Vagina (tissue), 2 donors: Measurements from ENCODE around the gene NLGN1. TPM values are rescaled to one million over a fixed set of nuclear protein-coding genes. Genes with fewer than 3 reads are reported as not detected.

ENCODE experiments used
- DNase-seq, 2 donors: peaks; one replicate each; pipeline ENCODE4 v3.0.0-alpha.2; 2017; ENCODE audit errors: extremely low spot score in 2 of 2
- H3K27ac ChIP-seq: fragments of 200-600 bp; sonication (generic); one replicate; pipeline ENCODE4 v1.5.1; 2019
- H3K27me3 ChIP-seq: fragments of 200-600 bp; sonication (generic); one replicate; pipeline ENCODE4 v1.5.1; 2019
- H3K36me3 ChIP-seq, 2 donors: fragments of 200-600 bp; sonication (generic); one replicate each; pipeline ENCODE4 v1.5.1; 2017 to 2019
- H3K4me1 ChIP-seq: fragments of 200-600 bp; sonication (generic); one replicate; pipeline ENCODE4 v1.5.1; 2019
- H3K4me3 ChIP-seq, 2 donors: fragments of 200-600 bp; sonication (generic); 1 replicate in 1 of 2; 2 replicates in 1 of 2; pipeline ENCODE4 v1.5.1; 2016 to 2019
- H3K9me3 ChIP-seq: fragments of 200-600 bp; sonication (generic); one replicate; pipeline ENCODE4 v1.5.1; 2019
- CTCF ChIP-seq, 3 experiments: fragments of 450-650 bp in 2 of 3; fragments of 200-600 bp in 1 of 3; sonication (generic) in 1 of 3; IDR thresholded peaks; one replicate each; pipeline ENCODE4 v1.5.1; 2017 to 2019; ENCODE audit warnings: antibody characterized with exemption in 3 of 3, mild to moderate bottlenecking in 2 of 3, moderate library complexity in 2 of 3
- POLR2A ChIP-seq, 2 donors: fragments of 450-650 bp; IDR thresholded peaks; one replicate each; pipeline ENCODE4 v1.6.1; 2017; ENCODE audit warnings: antibody characterized with exemption in 2 of 2, mild to moderate bottlenecking in 2 of 2, moderate library complexity in 2 of 2
- POLR2AphosphoS5 ChIP-seq, 2 donors: sonication (generic); formaldehyde crosslinking; IDR thresholded peaks; one replicate each; pipeline ENCODE4 v1.9.0; 2017; ENCODE audit warnings: antibody characterized with exemption in 2 of 2, mild to moderate bottlenecking in 2 of 2, low read depth in 1 of 2; ENCODE audit not compliant: insufficient read depth in 1 of 2
- intact Hi-C: fragments of 100-400 bp; cut with DNase I; formaldehyde crosslinking; loops from one replicate; pipeline ENCODE4 v1.15.1; 2023
- total RNA-seq: library from RNA; depleted of rRNA; stranded (reverse); fragments of >200 nt; gene quantifications from one replicate; pipeline ENCODE4 v1.2.3, GENCODE V29; 2016

The NLGN1 gene
- total RNA-seq, 1 donor from 2014 or later: 4.7 TPM

- no peaks in the 10 kb centered on the region for H3K36me3 ChIP-seq
- H3K9me3 ChIP-seq: no peaks in the 10 kb centered on the region
- no peak overlapping the region for H3K27ac ChIP-seq
- DNase-seq: no peak
- H3K4me1 ChIP-seq: no peaks in the 10 kb centered on the region
- intact Hi-C loops: no loop called here
- H3K4me3 ChIP-seq: no peak overlapping the region
- TF ChIP-seq POLR2AphosphoS5 (IDR thresholded peaks at IDR 0.05; ENCODE audit: insufficient read depth in 1 of 2, low read depth in 1 of 2): no peak
- TF ChIP-seq POLR2A (IDR thresholded peaks at IDR 0.05): no peak
- no peak for TF ChIP-seq CTCF (IDR thresholded peaks at IDR 0.05)
- no peaks in the 10 kb centered on the region for H3K27me3 ChIP-seq
Observed at GRCh38 chr3:174099724-174100123, 702.2 kb downstream of the NLGN1 start.

- H3K9me3 ChIP-seq: no peaks in the 10 kb centered on the region
- intact Hi-C loops: no loop called here
- no peak for DNase-seq
- H3K4me1 ChIP-seq: no peaks in the 10 kb centered on the region
- TF ChIP-seq POLR2A (IDR thresholded peaks at IDR 0.05) (no peak), POLR2AphosphoS5 (IDR thresholded peaks at IDR 0.05; ENCODE audit: insufficient read depth in 1 of 2, low read depth in 1 of 2) (no peak), CTCF (IDR thresholded peaks at IDR 0.05) (no peak)
- no peak overlapping the region for H3K4me3 ChIP-seq
- no peaks in the 10 kb centered on the region for H3K36me3 ChIP-seq
- no peak overlapping the region for H3K27ac ChIP-seq
- no peaks in the 10 kb centered on the region for H3K27me3 ChIP-seq
Observed at GRCh38 chr3:174100744-174101143, 703.2 kb downstream of the NLGN1 start.

GRCh38 chr3:174101244-174101643 lies 703.7 kb downstream of the NLGN1 start:
- H3K9me3 ChIP-seq: no peaks in the 10 kb centered on the region
- no peak overlapping the region for H3K4me3 ChIP-seq
- no peak overlapping the region for H3K27ac ChIP-seq
- intact Hi-C loops: no loop called here
- H3K36me3 ChIP-seq: no peaks in the 10 kb centered on the region
- no peak for DNase-seq
- H3K27me3 ChIP-seq: no peaks in the 10 kb centered on the region
- TF ChIP-seq POLR2AphosphoS5 (IDR thresholded peaks at IDR 0.05; ENCODE audit: insufficient read depth in 1 of 2, low read depth in 1 of 2): no peak
- no peak for TF ChIP-seq CTCF (IDR thresholded peaks at IDR 0.05)
- no peak for TF ChIP-seq POLR2A (IDR thresholded peaks at IDR 0.05)
- H3K4me1 ChIP-seq: no peaks in the 10 kb centered on the region

GRCh38 chr3:174102274-174102673 lies 704.7 kb downstream of the NLGN1 start:
- Histone ChIP-seq H3K27ac (no peak overlapping the region), H3K4me3 (no peak overlapping the region), H3K27me3 (no peaks in the 10 kb centered on the region), H3K9me3 (no peaks in the 10 kb centered on the region), H3K4me1 (no peaks in the 10 kb centered on the region), H3K36me3 (no peaks in the 10 kb centered on the region)
- TF ChIP-seq CTCF (IDR thresholded peaks at IDR 0.05): no peak
- no peak for TF ChIP-seq POLR2A (IDR thresholded peaks at IDR 0.05)
- TF ChIP-seq POLR2AphosphoS5 (IDR thresholded peaks at IDR 0.05; ENCODE audit: insufficient read depth in 1 of 2, low read depth in 1 of 2): no peak
- DNase-seq: no peak
- intact Hi-C loops: no loop called here

- intact Hi-C loops: no loop called here
- Histone ChIP-seq H3K27me3 (no peaks in the 10 kb centered on the region), H3K27ac (no peak overlapping the region), H3K4me1 (no peaks in the 10 kb centered on the region), H3K36me3 (no peaks in the 10 kb centered on the region), H3K4me3 (no peak overlapping the region), H3K9me3 (no peaks in the 10 kb centered on the region)
- no peak for DNase-seq
- TF ChIP-seq POLR2AphosphoS5 (IDR thresholded peaks at IDR 0.05; ENCODE audit: insufficient read depth in 1 of 2, low read depth in 1 of 2) (no peak), CTCF (IDR thresholded peaks at IDR 0.05) (no peak)
Observed at GRCh38 chr3:174102866-174103265, 705.3 kb downstream of the NLGN1 start.
